HG02943 (cell line): ENCODE measurements around the gene PXDN.
"Not testable (repeated sequence)": the region's sequence is repeated elsewhere in the genome, so short reads cannot be mapped to it uniquely, and the experiment has no call there.

Experiments
- ATAC-seq: cut with Tn5 transposase; IDR thresholded peaks from one replicate; pipeline ENCODE4 v1.9.1; 2021; ENCODE audit warnings: mild to moderate bottlenecking, low read depth, moderate library complexity; ENCODE audit not compliant: unreplicated experiment

The PXDN gene, protein sequence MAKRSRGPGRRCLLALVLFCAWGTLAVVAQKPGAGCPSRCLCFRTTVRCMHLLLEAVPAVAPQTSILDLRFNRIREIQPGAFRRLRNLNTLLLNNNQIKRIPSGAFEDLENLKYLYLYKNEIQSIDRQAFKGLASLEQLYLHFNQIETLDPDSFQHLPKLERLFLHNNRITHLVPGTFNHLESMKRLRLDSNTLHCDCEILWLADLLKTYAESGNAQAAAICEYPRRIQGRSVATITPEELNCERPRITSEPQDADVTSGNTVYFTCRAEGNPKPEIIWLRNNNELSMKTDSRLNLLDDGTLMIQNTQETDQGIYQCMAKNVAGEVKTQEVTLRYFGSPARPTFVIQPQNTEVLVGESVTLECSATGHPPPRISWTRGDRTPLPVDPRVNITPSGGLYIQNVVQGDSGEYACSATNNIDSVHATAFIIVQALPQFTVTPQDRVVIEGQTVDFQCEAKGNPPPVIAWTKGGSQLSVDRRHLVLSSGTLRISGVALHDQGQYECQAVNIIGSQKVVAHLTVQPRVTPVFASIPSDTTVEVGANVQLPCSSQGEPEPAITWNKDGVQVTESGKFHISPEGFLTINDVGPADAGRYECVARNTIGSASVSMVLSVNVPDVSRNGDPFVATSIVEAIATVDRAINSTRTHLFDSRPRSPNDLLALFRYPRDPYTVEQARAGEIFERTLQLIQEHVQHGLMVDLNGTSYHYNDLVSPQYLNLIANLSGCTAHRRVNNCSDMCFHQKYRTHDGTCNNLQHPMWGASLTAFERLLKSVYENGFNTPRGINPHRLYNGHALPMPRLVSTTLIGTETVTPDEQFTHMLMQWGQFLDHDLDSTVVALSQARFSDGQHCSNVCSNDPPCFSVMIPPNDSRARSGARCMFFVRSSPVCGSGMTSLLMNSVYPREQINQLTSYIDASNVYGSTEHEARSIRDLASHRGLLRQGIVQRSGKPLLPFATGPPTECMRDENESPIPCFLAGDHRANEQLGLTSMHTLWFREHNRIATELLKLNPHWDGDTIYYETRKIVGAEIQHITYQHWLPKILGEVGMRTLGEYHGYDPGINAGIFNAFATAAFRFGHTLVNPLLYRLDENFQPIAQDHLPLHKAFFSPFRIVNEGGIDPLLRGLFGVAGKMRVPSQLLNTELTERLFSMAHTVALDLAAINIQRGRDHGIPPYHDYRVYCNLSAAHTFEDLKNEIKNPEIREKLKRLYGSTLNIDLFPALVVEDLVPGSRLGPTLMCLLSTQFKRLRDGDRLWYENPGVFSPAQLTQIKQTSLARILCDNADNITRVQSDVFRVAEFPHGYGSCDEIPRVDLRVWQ (N-terminal part only)

DNA sequence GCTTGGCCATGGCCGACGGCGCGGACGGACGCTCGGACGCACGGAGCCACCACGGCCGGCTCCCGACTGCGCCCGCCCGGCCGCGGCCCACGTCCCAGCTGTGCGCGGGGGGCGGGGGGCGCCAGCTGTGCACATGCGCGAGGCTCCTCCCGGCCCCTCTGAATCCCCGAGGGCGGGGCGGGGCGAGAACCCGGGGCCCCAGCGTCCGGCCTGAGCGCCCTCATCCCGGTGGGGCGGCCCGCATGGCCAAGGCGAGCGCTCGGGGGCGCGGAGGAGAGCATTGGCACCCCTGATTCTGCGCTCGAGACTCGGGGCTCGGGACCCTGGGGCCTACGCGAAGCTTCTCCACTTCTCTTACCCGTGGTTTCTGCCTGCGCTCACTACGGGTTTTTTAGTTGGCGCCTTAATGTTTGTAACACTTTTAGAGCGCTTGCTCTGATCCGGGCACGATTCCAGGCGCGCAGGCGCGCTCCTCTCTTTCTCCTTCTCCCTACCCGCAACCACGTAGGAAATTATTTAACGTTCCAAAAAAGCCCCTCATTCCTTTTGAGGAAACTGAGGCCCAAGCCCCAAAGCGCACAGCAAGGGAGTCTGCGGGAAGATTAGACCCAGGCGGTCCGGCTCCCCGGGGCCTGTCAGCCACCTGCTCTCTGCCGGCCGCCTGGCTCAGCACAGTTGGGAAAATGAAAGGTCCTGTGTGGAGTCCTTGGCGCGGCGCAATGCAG is at the start of gene PXDN:
Gene PXDN, minus strand, starts transcription at position 70 of the 725 bp plus-strand sequence. Its CDS starts 60 bp downstream, at position 10.
- no peak for ATAC-seq

DNA sequence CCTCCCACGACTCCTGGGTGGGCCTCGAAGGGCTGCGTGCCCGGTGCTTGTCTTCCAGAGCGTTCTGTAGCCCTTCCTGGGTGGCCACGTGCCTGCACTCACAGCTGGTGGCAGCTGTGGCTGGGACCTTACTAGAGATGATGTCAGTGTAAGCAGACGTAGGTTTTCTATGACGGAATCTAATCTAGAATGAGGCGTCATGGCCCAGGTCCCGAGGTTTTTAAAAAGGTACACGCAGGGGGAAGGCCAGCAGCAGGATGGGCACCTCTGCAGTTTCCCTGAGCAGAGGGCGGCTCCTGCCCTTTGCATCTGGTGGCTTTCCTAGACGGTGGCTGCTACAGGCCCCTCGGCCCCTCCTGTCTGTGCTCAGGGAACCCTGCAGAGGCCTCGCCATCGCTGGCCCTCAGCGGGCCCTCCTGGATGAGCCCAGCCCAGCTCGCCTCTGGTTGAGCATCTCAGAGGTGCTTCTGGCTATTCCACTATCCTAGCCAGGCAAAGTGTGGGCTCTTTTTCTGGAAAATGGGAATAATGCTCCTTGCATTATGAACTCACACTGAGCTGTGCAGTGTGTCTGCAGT is 49.6 kb upstream of the PXDN start:
- ATAC-seq = no peak

DNA sequence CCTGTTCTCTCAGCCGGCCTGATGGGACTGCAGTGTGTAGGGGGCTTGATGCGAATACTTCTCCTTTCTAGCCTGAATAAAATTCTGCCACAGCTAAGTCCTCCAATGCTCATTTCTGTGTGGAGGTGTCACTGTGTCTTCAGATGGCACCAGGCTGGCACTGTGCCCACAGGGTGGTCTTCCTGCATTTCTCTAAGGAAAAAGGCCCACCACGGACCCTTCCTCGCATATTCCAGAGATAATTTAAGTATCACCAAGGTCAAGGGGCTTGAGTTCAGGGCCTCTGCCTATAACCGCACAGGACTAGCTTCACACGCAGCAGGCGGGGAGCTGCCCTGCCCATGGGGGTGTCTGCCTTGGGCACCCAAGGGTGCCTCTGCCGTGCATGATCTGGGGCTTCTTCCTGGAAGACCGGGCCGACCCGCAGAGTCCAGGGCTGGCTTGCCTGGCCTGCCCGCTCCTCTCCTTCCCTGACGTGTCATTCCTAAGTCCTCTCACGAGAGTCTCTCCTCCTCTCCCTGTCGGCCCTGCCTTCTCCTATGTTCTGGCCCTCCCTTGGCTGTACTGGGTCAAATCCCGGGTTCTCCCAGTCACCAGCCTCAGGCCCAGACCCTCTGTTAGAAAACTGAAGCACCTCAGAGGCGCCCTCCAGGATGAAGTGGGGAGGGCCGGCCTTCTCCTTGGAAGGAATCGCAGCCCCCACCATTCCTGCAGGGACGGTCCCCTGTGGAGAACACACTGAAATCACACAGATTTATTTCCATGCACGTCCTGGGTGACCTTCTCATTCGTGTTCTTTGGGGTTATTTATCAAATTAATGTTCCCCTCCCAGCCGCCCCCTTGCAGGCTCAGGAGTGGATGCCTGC is 48.9 kb upstream of the PXDN start:
- ATAC-seq = no peak

DNA sequence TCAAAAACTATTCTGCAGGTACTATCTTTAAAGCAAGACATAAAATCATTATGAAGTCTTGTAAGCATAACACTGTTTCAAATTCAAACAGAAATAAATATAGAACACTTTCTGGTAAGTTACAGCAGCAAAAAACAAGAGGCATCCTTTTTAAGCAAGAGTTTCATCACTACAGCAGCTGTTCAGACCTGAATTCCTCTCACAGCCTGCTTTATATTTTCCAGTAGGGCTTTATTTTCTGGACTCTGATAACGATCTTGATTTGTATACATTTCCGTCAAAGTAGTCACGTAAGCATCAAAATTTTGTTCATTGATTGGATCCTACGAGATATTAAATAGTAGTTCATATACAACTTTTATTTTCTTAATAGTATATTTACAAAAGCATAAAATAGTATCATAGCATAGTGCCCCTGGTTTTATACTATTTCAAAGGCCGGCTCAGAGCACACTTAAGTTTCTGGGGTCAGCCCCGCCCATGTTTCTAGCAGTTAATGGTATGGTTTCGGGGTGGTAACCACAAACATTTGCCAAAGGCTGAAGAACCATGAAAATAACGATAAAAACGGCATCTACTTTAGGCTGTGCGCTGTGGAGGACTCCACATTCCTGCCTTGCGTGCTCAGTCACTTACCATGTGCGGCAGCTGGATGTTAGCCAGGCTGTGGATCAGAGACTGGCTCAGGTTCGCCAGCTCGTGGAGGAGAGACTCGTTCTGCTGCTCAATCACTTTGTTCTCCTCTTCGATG is 47.5 kb upstream of the PXDN start:
- no peak for ATAC-seq

DNA sequence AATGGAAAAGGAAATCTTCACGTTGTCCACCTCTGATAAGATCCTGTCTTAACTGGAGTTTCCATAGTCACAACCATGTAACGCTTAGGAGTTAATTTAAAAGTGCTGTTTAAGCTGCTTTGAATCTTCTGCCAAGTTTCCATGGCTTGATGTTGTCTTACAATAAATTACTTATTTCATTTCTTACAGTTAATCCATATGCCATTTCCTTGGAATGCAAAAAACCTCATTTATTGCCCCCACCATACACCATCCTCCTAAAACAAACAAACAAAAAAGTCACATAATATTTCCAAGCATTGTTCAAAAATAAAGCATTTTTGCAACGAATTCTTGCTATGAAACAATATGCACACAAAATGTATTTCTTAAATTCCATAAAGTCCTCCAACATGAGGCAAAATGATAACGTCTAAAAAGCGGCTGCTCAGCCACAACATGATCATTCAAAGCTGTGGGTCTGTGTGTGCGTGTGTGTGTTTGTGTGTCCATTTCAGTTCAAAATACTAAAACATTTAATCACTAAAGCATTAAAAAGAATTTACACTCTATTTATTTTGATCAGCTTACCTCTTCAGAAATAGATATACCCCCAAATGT is 46.8 kb upstream of the PXDN start:
- no peak for ATAC-seq

DNA sequence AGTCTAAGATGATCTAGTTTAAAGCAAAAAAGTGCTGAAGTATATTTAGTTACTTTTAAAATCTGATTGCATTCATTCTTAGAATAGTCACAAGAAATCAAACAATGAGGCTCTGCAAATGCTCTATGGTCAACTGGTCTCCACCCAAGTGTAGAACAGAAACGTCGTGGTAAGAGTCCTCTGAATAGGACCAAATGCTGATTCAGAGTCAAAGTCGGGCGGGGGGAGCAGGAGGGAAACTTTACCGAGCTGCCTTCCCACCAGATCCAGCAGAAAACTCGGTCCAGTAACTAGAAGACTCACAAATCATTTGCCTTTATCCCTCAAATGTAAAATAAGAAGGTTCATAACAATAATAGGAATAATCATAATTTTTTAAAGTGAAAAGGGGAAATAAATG is 46.2 kb upstream of the PXDN start:
- ATAC-seq = no peak

DNA sequence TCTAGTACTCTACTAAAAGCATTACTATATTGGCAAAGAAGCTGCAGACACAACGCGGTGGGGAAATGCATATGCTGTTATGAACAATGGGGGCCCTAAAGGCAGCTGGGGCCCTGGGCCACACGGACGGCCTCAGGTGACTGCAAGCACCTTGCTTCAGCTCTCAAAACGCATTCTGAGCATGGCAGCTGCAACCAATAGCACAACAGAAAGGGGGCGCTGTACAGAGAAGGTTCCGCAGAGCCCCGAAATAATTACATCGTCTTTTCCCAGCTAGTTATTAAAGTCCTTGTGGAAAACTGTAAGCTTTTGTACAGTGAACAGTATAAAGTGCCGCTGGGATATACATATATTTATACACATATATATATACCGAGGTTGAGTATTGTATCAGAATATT is 45.3 kb upstream of the PXDN start:
- no peak for ATAC-seq

DNA sequence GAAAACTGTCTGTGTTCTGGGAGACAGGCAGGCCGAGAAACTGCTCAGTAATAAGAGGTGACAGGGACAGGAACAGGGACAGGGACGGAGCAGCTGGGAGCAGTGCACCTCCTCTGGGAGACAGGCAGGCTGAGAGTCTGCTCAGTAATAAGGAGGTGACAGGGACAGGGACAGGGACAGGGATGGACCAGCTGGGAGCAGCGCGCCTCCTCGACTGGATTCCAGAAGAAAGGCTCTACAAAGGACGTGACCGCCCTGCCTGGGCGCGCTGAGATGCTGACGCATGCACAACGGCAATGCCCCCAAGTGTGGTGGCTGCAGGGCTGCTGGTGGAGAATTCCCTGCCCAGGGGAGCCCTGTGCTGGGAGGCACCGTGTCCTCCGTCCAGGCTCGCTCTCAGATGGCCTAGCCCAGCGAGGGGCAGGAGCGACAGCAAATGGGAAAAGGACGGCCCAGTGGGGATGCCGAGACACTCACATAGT is 44.2 kb upstream of the PXDN start:
- ATAC-seq = no peak

DNA sequence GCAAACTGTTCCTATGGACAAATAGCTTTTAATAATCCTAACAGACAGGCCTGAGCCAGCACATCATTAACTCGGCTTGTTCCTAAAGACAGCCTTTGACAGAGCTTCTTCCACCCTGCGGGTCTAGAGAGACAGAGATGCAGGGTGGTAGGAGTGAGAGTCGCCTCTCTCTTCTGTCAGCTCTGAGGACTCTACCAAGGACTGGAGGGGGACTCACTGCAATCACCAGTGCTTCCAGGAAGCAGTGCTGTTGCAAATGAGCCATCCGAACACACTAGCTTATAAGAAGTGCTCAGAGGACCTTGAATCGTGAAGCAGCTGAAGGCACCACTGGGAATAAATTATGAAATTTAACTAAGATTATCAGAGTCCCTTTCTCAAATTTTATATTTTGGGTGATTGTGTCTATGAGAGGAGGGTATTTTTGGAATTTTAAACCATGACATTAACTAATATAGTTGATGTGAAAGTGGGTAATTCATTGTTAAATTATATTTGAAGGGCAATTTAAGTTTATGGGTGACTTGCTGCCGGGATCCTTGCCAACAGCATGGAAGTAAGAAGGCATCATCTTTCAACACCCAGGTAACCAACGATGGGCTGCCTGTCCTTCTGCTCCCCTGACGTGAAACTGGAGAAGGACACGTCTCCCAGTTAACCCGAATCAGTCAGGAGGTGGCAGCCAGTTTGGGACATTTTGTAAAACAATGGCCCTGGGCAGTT is 43.6 kb upstream of the PXDN start:
- no peak for ATAC-seq

DNA sequence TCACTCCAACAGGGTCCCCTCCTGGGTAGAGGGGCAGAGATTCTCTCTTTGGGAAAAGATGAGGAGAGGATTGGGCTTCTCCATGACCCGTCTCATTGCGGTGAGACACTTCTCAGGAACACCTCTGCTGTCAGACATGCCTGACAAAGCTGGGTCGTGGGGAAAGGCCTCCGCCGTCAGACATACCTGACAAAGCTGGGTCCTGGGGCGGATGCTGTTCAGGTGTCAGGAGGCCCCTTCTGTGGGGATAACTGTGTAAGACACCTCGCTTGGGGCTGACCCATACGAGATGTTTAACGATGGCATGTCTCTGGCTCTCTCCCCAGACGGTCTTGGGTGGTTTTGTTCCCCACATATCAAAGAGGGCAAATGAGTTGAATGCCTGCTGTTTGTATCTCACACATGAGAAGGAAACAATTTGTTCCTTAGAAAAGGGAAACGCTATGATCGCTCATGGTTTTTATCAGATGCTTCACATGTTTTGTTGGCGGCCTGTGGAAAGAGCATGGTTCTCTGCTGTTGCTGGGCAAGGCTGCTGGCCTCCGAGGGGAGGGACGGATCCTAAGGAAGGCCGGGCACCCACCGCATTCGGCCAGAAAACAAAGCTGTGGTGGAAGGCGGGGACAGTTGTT is 40.8 kb upstream of the PXDN start:
- ATAC-seq = no peak

DNA sequence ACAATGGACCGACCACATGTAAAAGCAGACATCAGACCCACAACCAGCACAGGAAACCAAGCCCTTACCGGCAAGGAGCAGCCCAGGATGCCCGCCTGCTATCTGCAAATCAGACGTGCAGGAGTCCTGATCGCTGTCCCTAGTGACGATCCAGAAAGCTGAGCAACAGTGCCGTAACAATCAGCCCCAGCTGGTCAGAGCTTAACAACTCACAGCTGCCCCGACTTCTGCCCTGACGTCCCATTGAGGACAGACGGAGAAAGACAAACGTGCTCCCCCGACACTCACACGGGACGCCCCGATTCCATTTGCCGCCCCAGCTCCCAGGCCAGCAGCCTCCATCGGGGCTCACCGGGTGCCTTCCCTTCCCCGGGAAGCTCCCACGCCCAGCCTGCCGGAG is 39.8 kb upstream of the PXDN start:
- ATAC-seq = no peak

DNA sequence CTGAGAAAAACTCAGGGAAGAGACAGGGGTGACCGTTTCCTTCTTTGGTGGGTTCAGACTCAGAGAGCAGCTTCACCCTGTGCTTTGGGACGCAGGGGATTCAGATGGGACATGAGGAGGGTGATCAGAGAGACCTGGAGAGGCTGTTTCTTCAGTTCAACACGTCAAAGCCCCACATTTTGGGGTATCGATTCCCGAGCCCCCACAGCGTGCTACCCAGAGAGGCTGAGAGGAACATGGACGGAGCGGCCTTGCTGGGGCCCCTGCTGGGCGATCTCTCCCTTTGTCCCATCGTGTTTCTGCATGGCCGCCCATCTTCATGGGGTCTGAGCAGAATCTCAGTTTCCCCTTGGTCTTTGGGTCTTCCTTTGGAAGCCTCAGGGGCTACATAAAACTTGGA is 38.2 kb upstream of the PXDN start:
- no peak for ATAC-seq

DNA sequence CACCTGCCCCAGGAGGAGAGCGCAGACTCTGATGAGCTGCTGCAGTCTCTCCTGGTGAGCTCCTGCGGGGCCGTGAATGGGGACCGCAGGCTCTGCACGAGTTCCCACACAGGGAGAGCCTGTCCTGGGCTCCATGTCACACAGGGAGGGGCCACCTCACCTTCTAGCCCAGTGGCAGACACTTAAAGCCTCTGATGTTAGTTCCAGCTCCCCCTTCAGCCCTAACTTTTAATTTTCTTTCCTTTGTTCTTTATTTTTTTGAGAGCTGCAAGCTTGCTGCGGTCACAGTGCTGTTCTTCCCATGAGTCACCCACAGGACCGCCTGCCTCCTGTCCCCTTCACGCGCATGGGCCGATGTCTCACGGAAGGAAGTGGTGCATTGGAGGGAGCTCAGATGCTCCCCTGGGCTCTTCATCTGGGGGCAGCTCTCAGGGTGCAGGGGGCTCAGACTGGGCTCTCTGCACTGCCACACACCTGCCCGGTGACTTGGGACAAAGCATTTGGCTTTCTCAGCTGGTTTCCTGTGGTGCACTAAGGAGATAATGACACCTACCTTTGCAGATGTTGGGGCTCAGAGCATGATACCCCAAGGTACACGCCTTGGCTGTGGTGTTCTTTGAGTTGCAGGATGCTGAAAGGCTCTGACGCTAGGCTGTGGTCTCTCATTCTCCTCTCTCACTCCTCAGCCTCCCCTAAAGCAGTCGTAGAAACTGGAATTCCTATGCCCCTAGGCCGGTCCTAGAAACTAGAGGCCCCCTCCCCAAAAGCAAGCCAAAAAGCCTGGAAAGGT is 37.2 kb upstream of the PXDN start:
- no peak for ATAC-seq

DNA sequence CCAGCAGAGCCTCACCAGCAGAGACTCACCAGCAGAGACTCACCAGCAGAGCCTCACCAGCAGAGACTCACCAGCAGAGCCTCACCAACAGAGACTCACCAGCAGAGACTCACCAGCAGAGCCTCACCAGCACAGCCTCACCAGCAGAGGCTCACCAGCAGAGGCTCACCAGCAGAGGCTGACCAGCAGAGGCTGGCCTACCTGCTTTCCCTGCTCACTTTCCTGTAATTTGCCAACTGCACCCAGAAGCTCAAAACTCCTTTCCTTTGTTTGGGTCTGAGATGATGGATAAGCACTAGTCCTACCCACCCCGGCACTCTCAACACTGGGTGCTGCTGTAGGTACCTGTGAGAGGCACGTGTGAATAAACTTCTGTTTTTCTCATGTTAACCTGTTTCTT is 36.4 kb upstream of the PXDN start:
- no peak for ATAC-seq

DNA sequence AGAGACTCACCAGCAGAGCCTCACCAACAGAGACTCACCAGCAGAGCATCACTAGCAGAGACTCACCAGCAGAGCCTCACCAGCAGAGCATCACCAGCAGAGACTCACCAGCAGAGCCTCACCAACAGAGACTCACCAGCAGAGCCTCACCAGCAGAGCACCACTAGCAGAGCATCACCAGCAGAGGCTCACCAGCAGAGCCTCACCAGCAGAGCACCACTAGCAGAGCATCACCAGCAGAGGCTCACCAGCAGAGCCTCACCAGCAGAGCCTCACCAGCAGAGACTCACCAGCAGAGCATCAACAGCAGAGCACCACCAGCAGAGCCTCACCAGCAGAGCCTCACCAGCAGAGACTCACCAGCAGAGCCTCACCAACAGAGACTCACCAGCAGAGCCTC is 35.7 kb upstream of the PXDN start:
- not testable (repeated sequence) for ATAC-seq

DNA sequence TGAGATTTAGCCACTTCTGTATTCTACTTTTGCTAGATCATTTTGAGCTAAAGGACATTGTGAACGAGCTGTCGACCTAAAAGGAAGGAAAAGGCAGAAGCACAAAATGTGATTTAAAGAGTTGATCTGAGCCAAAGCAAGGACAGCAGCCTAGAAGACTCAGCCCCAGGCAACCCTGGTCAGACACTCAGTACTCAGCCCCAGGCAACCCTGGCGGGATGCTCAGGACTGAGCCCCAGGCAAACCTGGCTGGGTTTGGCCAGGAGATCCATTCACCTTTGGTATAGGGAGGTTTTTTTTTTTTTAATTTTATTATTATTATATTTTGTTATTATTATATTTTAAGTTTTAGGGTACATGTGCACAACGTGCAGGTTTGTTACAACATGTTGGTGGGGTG is 34.3 kb upstream of the PXDN start:
- ATAC-seq = no peak
